HG02610 (cell line): ENCODE results near the gene PRSS2.
"Not testable (repeated sequence)": the region's sequence is repeated elsewhere in the genome, so short reads cannot be mapped to it uniquely, and the experiment has no call there.

Experiments
- ATAC-seq: cut with Tn5 transposase; IDR thresholded peaks from one replicate; pipeline ENCODE4 v1.9.1; 2021; ENCODE audit warnings: mild to moderate bottlenecking, moderate library complexity; ENCODE audit not compliant: unreplicated experiment

PRSS2 gene

GRCh38 chr7:142758312-142758711 lies 12.5 kb upstream of the PRSS2 start:
- ATAC-seq: not testable (repeated sequence)

- ATAC-seq: no peak
Measured at GRCh38 chr7:142759433-142759832, 11.3 kb upstream of the PRSS2 start.

- ATAC-seq: no peak
Measured at GRCh38 chr7:142760071-142760642, 10.6 kb upstream of the PRSS2 start.

GRCh38 chr7:142761606-142762005 lies 9.2 kb upstream of the PRSS2 start:
- ATAC-seq: not testable (repeated sequence)

GRCh38 chr7:142762104-142762503 lies 8.7 kb upstream of the PRSS2 start:
- ATAC-seq: no peak

GRCh38 chr7:142767451-142767850 lies 3.3 kb upstream of the PRSS2 start:
- no peak for ATAC-seq

- no peak for ATAC-seq
Measured at GRCh38 chr7:142767861-142768260, 2.9 kb upstream of the PRSS2 start.

GRCh38 chr7:142768885-142769284 lies 1.9 kb upstream of the PRSS2 start:
- not testable (repeated sequence) for ATAC-seq

GRCh38 chr7:142771353-142771723 lies 568 bp downstream of the PRSS2 start:
- ATAC-seq: peak; percentile 88

- ATAC-seq: no peak
Measured at GRCh38 chr7:142772051-142772450, 1.3 kb downstream of the PRSS2 start.

- no peak for ATAC-seq
Measured at GRCh38 chr7:142772673-142773072, 1.9 kb downstream of the PRSS2 start.

GRCh38 chr7:142773230-142773629 lies 2.5 kb downstream of the PRSS2 start:
- ATAC-seq: no peak

GRCh38 chr7:142773937-142774744 lies 3.4 kb downstream of the PRSS2 start:
- ATAC-seq: no peak

GRCh38 chr7:142774826-142775225 lies 4.1 kb downstream of the PRSS2 start:
- no peak for ATAC-seq

GRCh38 chr7:142775351-142776115 lies 4.8 kb downstream of the PRSS2 start:
- ATAC-seq: not testable (repeated sequence)

GRCh38 chr7:142776206-142776844 lies 5.6 kb downstream of the PRSS2 start:
- ATAC-seq: no peak

GRCh38 chr7:142776845-142777225 lies 6.1 kb downstream of the PRSS2 start:
- not testable (repeated sequence) for ATAC-seq

- no peak for ATAC-seq
Measured at GRCh38 chr7:142777318-142777717, 6.5 kb downstream of the PRSS2 start.

GRCh38 chr7:142782922-142783900 lies 12.4 kb downstream of the PRSS2 start:
- peak; percentile 84 for ATAC-seq

- no peak for ATAC-seq
Measured at GRCh38 chr7:142784096-142784495, 13.3 kb downstream of the PRSS2 start.
